HepG2 (cell line): Measurements from ENCODE around the gene TMEM267. TPM values are rescaled to one million over a fixed set of nuclear protein-coding genes. Genes with fewer than 3 reads are reported as not detected.
A peak's percentile ranks its signal among the peaks of the same experiment; 100 is the strongest.

ENCODE experiments used
- ETV6 ChIP-seq: sonication (generic); formaldehyde crosslinking; conservative IDR thresholded peaks from 2 replicates; pipeline ENCODE4 v1.4.0; 2020; ENCODE audit warnings: missing genetic modification reagents
- FIP1L1 ChIP-seq: fragments of 200-400 bp; formaldehyde crosslinking; IDR thresholded peaks from 2 replicates; pipeline ENCODE4 v1.6.1; 2018; ENCODE audit warnings: low read depth, mild to moderate bottlenecking, low read length, moderate library complexity, borderline replicate concordance; ENCODE audit not compliant: insufficient read depth
- FOXA3 ChIP-seq: IDR thresholded peaks from 2 replicates; pipeline ENCODE4 v1.6.1; 2016; ENCODE audit warnings: missing genetic modification reagents, missing compliant biosample characterization
- FOXK1 ChIP-seq: sonication (generic); formaldehyde crosslinking; IDR thresholded peaks from 2 replicates; pipeline ENCODE4 v1.4.0; 2020; ENCODE audit warnings: low read depth, missing genetic modification reagents, borderline replicate concordance
- GATAD1 ChIP-seq: IDR thresholded peaks from 2 replicates; pipeline ENCODE4 v1.6.1; 2016; ENCODE audit warnings: missing genetic modification reagents, missing compliant biosample characterization
- JUN ChIP-seq: sonication (generic); formaldehyde crosslinking; IDR thresholded peaks from 2 replicates; pipeline ENCODE4 v1.4.0; 2020; ENCODE audit warnings: mild to moderate bottlenecking, missing genetic modification reagents
- KDM4B ChIP-seq: sonication (generic); formaldehyde crosslinking; IDR thresholded peaks from 2 replicates; pipeline ENCODE4 v1.4.0; 2020; ENCODE audit warnings: missing genetic modification reagents
- KDM5B ChIP-seq: sonication (generic); formaldehyde crosslinking; IDR thresholded peaks from 2 replicates; pipeline ENCODE4 v1.4.0; 2020; ENCODE audit warnings: missing genetic modification reagents, mild to moderate bottlenecking, borderline replicate concordance
- NFYB ChIP-seq: sonication (generic); formaldehyde crosslinking; IDR thresholded peaks from 2 replicates; pipeline ENCODE4 v1.4.0; 2020; ENCODE audit warnings: missing genetic modification reagents
- NPAS2 ChIP-seq: sonication (generic); formaldehyde crosslinking; IDR thresholded peaks from 2 replicates; pipeline ENCODE4 v1.8.0; 2022; ENCODE audit warnings: mild to moderate bottlenecking, missing genetic modification reagents, borderline replicate concordance
- PCBP1 ChIP-seq: fragments of 200-400 bp; formaldehyde crosslinking; IDR thresholded peaks from 2 replicates; pipeline ENCODE4 v1.6.1; 2017; ENCODE audit warnings: mild to moderate bottlenecking, low read depth, low read length, borderline replicate concordance
- PHF20 ChIP-seq: sonication (generic); formaldehyde crosslinking; IDR thresholded peaks from 2 replicates; pipeline ENCODE4 v1.5.0; 2020; ENCODE audit warnings: mild to moderate bottlenecking, missing genetic modification reagents
- PHF21A ChIP-seq: sonication (generic); formaldehyde crosslinking; IDR thresholded peaks from 2 replicates; pipeline ENCODE4 v1.5.0; 2020; ENCODE audit warnings: mild to moderate bottlenecking, missing genetic modification reagents
- SOX13 ChIP-seq, 3 experiments: fragments of 450-650 bp in 1 of 3; sonication (generic) in 1 of 3; formaldehyde crosslinking in 1 of 3; IDR thresholded peaks in 2 of 3; conservative IDR thresholded peaks in 1 of 3; 2 replicates each; pipeline versions ENCODE4 v1.5.0 to v1.6.1; 2016 to 2020; ENCODE audit warnings: antibody characterized with exemption in 1 of 3, mild to moderate bottlenecking in 1 of 3, missing compliant biosample characterization in 1 of 3, missing genetic modification reagents in 1 of 3, moderate library complexity in 1 of 3
- SUZ12 ChIP-seq: fragments of 150-350 bp; IDR thresholded peaks from 2 replicates; pipeline ENCODE4 v1.6.1; 2014; ENCODE audit warnings: low read depth, low read length
- ZBTB20 ChIP-seq: sonication (generic); formaldehyde crosslinking; IDR thresholded peaks from 2 replicates; pipeline ENCODE4 v1.8.1; 2023; ENCODE audit warnings: missing genetic modification reagents, low read depth, mild to moderate bottlenecking, borderline replicate concordance
- ZBTB42 ChIP-seq: sonication (generic); formaldehyde crosslinking; IDR thresholded peaks from 2 replicates; pipeline ENCODE4 v1.5.0; 2020; ENCODE audit warnings: mild to moderate bottlenecking, missing genetic modification reagents
- ZFP36L2 ChIP-seq: sonication (generic); formaldehyde crosslinking; IDR thresholded peaks from 2 replicates; pipeline ENCODE4 v1.4.0; 2020; ENCODE audit warnings: missing genetic modification reagents
- ZMYM4 ChIP-seq: sonication (generic); formaldehyde crosslinking; IDR thresholded peaks from 2 replicates; pipeline ENCODE4 v1.8.1; 2023; ENCODE audit warnings: mild to moderate bottlenecking, missing genetic modification reagents
- ZNF12 ChIP-seq: sonication (generic); formaldehyde crosslinking; IDR thresholded peaks from 2 replicates; pipeline ENCODE4 v1.5.0; 2020; ENCODE audit warnings: missing genetic modification reagents
- ZNF451 ChIP-seq: sonication (generic); formaldehyde crosslinking; IDR thresholded peaks from 2 replicates; pipeline ENCODE4 v1.5.0; 2020; ENCODE audit warnings: mild to moderate bottlenecking, missing genetic modification reagents
- ZNF484 ChIP-seq: sonication (generic); formaldehyde crosslinking; IDR thresholded peaks from 2 replicates; pipeline ENCODE4 v1.5.1; 2020; ENCODE audit warnings: mild to moderate bottlenecking, low read depth, missing genetic modification reagents, borderline replicate concordance
- ZNF724P ChIP-seq: sonication (generic); formaldehyde crosslinking; IDR thresholded peaks from 2 replicates; pipeline ENCODE4 v1.8.0; 2022; ENCODE audit warnings: missing genetic modification reagents, borderline replicate concordance
- ZNF749 ChIP-seq: sonication (generic); formaldehyde crosslinking; IDR thresholded peaks from 2 replicates; pipeline ENCODE4 v1.8.0; 2022; ENCODE audit warnings: mild to moderate bottlenecking, missing genetic modification reagents, moderate library complexity, borderline replicate concordance
- ZNF777 ChIP-seq: sonication (generic); formaldehyde crosslinking; IDR thresholded peaks from 2 replicates; pipeline ENCODE4 v1.4.0; 2020; ENCODE audit warnings: missing genetic modification reagents
- ZNF839 ChIP-seq: sonication (generic); formaldehyde crosslinking; IDR thresholded peaks from 2 replicates; pipeline ENCODE4 v1.4.0; 2020; ENCODE audit warnings: missing genetic modification reagents, mild to moderate bottlenecking, borderline replicate concordance
- ZNF878 ChIP-seq: sonication (generic); formaldehyde crosslinking; IDR thresholded peaks from 2 replicates; pipeline ENCODE4 v1.8.1; 2023; ENCODE audit warnings: mild to moderate bottlenecking, missing genetic modification reagents, moderate library complexity
- ZSCAN20 ChIP-seq: sonication (generic); formaldehyde crosslinking; IDR thresholded peaks from 2 replicates; pipeline ENCODE4 v1.4.0; 2020; ENCODE audit warnings: missing genetic modification reagents, mild to moderate bottlenecking, borderline replicate concordance
- polyA plus RNA-seq, 8 experiments: library from polyadenylated mRNA; depleted of rRNA in 3 of 8; stranded (reverse) in 7 of 8; unstranded in 1 of 8; fragments of >200 nt; fragmentation: Illumina TruSeq in 4 of 8; extraction: Trizol in 4 of 8; gene quantifications; 2 replicates each; pipeline versions ENCODE4 v1.2.1 to v1.2.3, GENCODE V29; 2011 to 2016; ENCODE audit warnings: low read depth in 4 of 8, missing spikeins in 1 of 8, mixed read lengths in 1 of 8; ENCODE audit not compliant: insufficient read depth in 1 of 8
- total RNA-seq, 5 experiments: library from RNA; depleted of rRNA; stranded (reverse); fragments of >200 nt; fragmentation: Illumina TruSeq; extraction: Trizol; gene quantifications; 2 replicates each; pipeline ENCODE4 v1.2.3, GENCODE V29; 2016; ENCODE audit warnings: low read depth in 1 of 5
- TF ChIP-seq, protein P1 (sequence below): sonication (generic); formaldehyde crosslinking; IDR thresholded peaks from 2 replicates; pipeline ENCODE4 v1.4.0; 2020; ENCODE audit warnings: mild to moderate bottlenecking, missing genetic modification reagents
- TF ChIP-seq, protein P2 (sequence below): IDR thresholded peaks from 2 replicates; pipeline ENCODE4 v1.6.1; 2018; ENCODE audit warnings: missing genetic modification reagents

Gene TMEM267
- total and polyA plus RNA-seq, 2 of the 13 experiments (the other 11 are each of a cell fraction or from before 2014, with no cell fraction given): 8.9 to 12.6 TPM

DNA sequence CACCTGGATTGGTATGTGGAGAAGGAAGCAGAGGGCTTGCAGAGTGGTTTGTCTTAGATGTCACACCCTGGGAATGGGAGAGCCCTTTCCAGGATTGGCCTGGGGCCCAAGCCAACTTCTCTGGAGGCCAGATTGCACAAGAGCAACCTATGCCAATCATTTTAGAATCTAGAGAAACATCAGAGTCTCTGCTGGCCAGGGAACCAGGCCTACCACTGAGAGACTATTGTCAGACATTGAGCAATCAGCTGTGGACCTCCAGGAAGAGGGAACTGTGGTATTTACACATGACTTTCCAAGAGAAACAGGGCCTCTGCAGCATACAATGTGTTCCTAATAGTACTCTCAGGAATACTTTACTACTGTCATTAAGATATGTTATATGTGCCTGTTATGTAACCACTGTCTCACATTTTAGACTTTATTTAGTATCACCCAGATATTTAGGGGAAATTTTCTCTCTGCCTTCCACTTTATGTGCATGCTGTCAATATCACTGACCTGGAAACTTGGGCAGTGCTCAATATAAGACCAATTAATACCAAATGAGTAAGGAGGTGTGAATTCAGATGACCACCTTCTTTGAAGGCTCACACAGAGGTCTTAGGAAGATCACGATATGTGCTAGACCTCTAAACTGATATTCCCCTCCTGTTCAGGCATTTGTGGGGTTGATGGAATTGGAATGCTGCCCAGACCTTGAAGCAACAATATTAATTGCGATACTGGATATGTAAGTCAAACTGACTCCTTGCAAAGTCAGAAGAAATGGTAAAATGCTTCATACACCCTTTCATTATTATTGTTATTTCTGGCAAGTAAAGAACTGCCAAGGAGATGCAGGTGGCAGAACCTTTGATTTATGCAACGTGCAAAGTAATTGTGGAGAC, 50.9 kb downstream of the TMEM267 start (continued):
- TF ChIP-seq ZNF724P: no peak
- peak; percentile 62; the same call in 1 of the 2 replicates for TF ChIP-seq ZNF12 (CRISPR knock-in tag)
- no peak for TF ChIP-seq ZNF777 (CRISPR knock-in tag)
- peak; percentile 97 for TF ChIP-seq FOXA3
- no peak for TF ChIP-seq FIP1L1
- peak; percentile 97 for TF ChIP-seq PHF21A (CRISPR knock-in tag)
- no peak for TF ChIP-seq JUN
- peak; percentile 70; the same call in 1 of the 2 replicates for TF ChIP-seq GATAD1 (CRISPR knock-in tag)
- TF ChIP-seq, protein P1, sequence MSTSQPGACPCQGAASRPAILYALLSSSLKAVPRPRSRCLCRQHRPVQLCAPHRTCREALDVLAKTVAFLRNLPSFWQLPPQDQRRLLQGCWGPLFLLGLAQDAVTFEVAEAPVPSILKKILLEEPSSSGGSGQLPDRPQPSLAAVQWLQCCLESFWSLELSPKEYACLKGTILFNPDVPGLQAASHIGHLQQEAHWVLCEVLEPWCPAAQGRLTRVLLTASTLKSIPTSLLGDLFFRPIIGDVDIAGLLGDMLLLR (CRISPR knock-in tag): no peak
- TF ChIP-seq ZBTB20: peak; percentile 70
- no peak for TF ChIP-seq ZNF451 (CRISPR knock-in tag)
- no peak for TF ChIP-seq NFYB (CRISPR knock-in tag)
- peak; percentile 53 for TF ChIP-seq PHF20 (CRISPR knock-in tag)
- peak; percentile 96 for TF ChIP-seq ZMYM4 (CRISPR knock-in tag)
- TF ChIP-seq ETV6 (CRISPR knock-in tag): no peak
- TF ChIP-seq, protein P2, sequence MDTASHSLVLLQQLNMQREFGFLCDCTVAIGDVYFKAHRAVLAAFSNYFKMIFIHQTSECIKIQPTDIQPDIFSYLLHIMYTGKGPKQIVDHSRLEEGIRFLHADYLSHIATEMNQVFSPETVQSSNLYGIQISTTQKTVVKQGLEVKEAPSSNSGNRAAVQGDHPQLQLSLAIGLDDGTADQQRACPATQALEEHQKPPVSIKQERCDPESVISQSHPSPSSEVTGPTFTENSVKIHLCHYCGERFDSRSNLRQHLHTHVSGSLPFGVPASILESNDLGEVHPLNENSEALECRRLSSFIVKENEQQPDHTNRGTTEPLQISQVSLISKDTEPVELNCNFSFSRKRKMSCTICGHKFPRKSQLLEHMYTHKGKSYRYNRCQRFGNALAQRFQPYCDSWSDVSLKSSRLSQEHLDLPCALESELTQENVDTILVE (CRISPR knock-in tag): peak; percentile 86
- no peak for TF ChIP-seq ZNF839
- TF ChIP-seq ZNF878 (CRISPR knock-in tag): no peak
- no peak for TF ChIP-seq ZNF484 (CRISPR knock-in tag)
- no peak; the same call in 1 of the 2 replicates for TF ChIP-seq KDM4B (CRISPR knock-in tag)
- TF ChIP-seq ZFP36L2 (CRISPR knock-in tag): no peak
- no peak for TF ChIP-seq ZBTB42 (CRISPR knock-in tag)
- no peak for TF ChIP-seq ZNF749 (CRISPR knock-in tag)
- no peak for TF ChIP-seq NPAS2 (CRISPR knock-in tag)
- peak; percentile 92; the same call in 1 of the 2 replicates for TF ChIP-seq FOXK1 (CRISPR knock-in tag)
- no peak for TF ChIP-seq SUZ12
- TF ChIP-seq PCBP1: no peak
- no peak for TF ChIP-seq ZSCAN20 (CRISPR knock-in tag)
- TF ChIP-seq SOX13 (IDR thresholded peaks at IDR 0.05): peak; percentile 93
- peak in 1 of 2 experiments; percentile 96; a peak in 2 of 4 replicates for TF ChIP-seq SOX13 (CRISPR knock-in tag; conservative IDR thresholded peaks at IDR 0.05 in 1 of 2, IDR thresholded peaks at IDR 0.05 in 1 of 2)
- no peak for TF ChIP-seq KDM5B (CRISPR knock-in tag)
